PC-9 (cell line): ENCODE results near the gene VAV3. TPM values are rescaled to one million over a fixed set of nuclear protein-coding genes. Genes with fewer than 3 reads are reported as not detected.

ENCODE experiments used
- BruUV-seq: library from RNA; stranded (reverse); fragments of 400-500 nt; replicated peaks from 2 replicates; lab custom pipeline; 2021; lab: Mats Ljungman, UMichigan
- CTCF ChIA-PET: fragments of 300-600 bp; sonication (Branson Sonifier 250); formaldehyde crosslinking; loops from one replicate; lab custom pipeline; 2022; ENCODE audit warnings: antibody characterized with exemption; lab: Charles Lee
- POLR2A ChIA-PET: fragments of 300-600 bp; sonication (Branson Sonifier 250); formaldehyde crosslinking; loops from one replicate; lab custom pipeline; 2022; ENCODE audit warnings: antibody characterized with exemption; ENCODE audit not compliant: unreplicated experiment; lab: Charles Lee
- DNase-seq, 2 experiments: peaks; one replicate each; pipeline versions ENCODE4 v3.0.0 to v3.0.0-alpha.2; 2015 to 2022; ENCODE audit warnings: mixed read lengths in 1 of 2
- H2AFZ ChIP-seq: fragments of 200-600 bp; sonication (generic); 2 replicates; pipeline ENCODE4 v1.8.1; 2017; ENCODE audit warnings: antibody characterized with exemption
- H3F3A ChIP-seq: fragments of 200-600 bp; sonication (generic); 2 replicates; pipeline ENCODE4 v1.8.1; 2017; ENCODE audit warnings: antibody characterized with exemption, mild to moderate bottlenecking, low read depth; ENCODE audit not compliant: insufficient read depth
- H3K27ac ChIP-seq: fragments of 200-600 bp; sonication (generic); 2 replicates; pipeline ENCODE4 v1.6.1; 2016; ENCODE audit warnings: mixed run types
- H3K27me3 ChIP-seq: fragments of 200-600 bp; sonication (generic); 2 replicates; pipeline ENCODE4 v1.6.1; 2016; ENCODE audit warnings: low read depth, mixed run types; ENCODE audit not compliant: insufficient read depth
- H3K36me3 ChIP-seq: fragments of 200-600 bp; sonication (generic); 2 replicates; pipeline ENCODE4 v1.6.1; 2016; ENCODE audit warnings: low read depth, mixed run types
- H3K4me1 ChIP-seq: fragments of 200-600 bp; sonication (generic); replicated peaks from 2 replicates; pipeline ENCODE4 v1.6.1; 2016; ENCODE audit warnings: mixed run types; ENCODE audit not compliant: insufficient read depth
- H3K4me2 ChIP-seq: fragments of 200-600 bp; sonication (generic); 2 replicates; pipeline ENCODE4 v1.6.1; 2017; ENCODE audit warnings: mixed run types
- H3K4me3 ChIP-seq: fragments of 200-600 bp; sonication (generic); 2 replicates; pipeline ENCODE4 v1.6.1; 2016; ENCODE audit warnings: mixed run types
- H3K79me2 ChIP-seq: fragments of 200-600 bp; sonication (generic); 2 replicates; pipeline ENCODE4 v1.6.1; 2017; ENCODE audit warnings: low read depth, mixed run types
- H3K9me2 ChIP-seq: fragments of 200-600 bp; sonication (generic); 2 replicates; pipeline ENCODE4 v1.8.1; 2017; ENCODE audit warnings: mild to moderate bottlenecking; ENCODE audit not compliant: insufficient read depth
- H3K9me3 ChIP-seq: fragments of 200-600 bp; sonication (generic); 2 replicates; pipeline ENCODE4 v1.8.1; 2016; ENCODE audit warnings: low read depth; ENCODE audit not compliant: insufficient read depth
- H4K20me1 ChIP-seq: fragments of 200-600 bp; sonication (generic); 2 replicates; pipeline ENCODE4 v1.8.1; 2017; ENCODE audit not compliant: insufficient read depth
- CTCF ChIP-seq: fragments of 200-600 bp; sonication (generic); conservative IDR thresholded peaks from 2 replicates; pipeline ENCODE4 v1.6.1; 2017; ENCODE audit warnings: mixed run types, antibody characterized with exemption, mild to moderate bottlenecking, moderate library complexity
- EZH2 ChIP-seq: fragments of 200-600 bp; sonication (generic); IDR thresholded peaks from 2 replicates; pipeline ENCODE4 v1.8.0; 2017; ENCODE audit warnings: antibody characterized with exemption, low read depth
- intact Hi-C: fragments of 100-400 bp; cut with micrococcal nuclease; formaldehyde crosslinking; loops from one replicate; pipeline ENCODE4 v1.10.0; 2022; ENCODE audit not compliant: unreplicated experiment
- total RNA-seq: library from RNA; stranded (reverse); gene quantifications from 2 replicates; pipeline ENCODE4 v1.2.3, GENCODE V29; 2021

The VAV3 gene
- total RNA-seq, 1 experiment from 2014 or later = 1.7 TPM

GRCh38 chr1:107830075-107830474 lies 134.9 kb downstream of the VAV3 start:
- Histone ChIP-seq H3K79me2 (no peaks in the 10 kb centered on the region), H2AFZ (no peak overlapping the region), H3K4me2 (no peak overlapping the region), H3K4me1 (no peaks in the 10 kb centered on the region), H4K20me1 (no peaks in the 10 kb centered on the region), H3F3A (no peaks in the 10 kb centered on the region; the same call in 1 of the 2 replicates), H3K9me3 (no peaks in the 10 kb centered on the region), H3K27me3 (no peaks in the 10 kb centered on the region), H3K9me2 (no peaks in the 10 kb centered on the region), H3K4me3 (no peak overlapping the region), H3K36me3 (no peaks in the 10 kb centered on the region), H3K27ac (no peak overlapping the region)
- intact Hi-C loops = no loop called here
- TF ChIP-seq CTCF (no peak), EZH2 (no peak)
- BruUV-seq = no TSS peak
- DNase-seq = no peak
- ChIA-PET CTCF (no interaction called here), POLR2A (no interaction called here)

GRCh38 chr1:107829036-107829770 lies 135.8 kb downstream of the VAV3 start:
- no peak overlapping the region for H3K4me3 ChIP-seq
- H3K27me3 ChIP-seq = no peaks in the 10 kb centered on the region
- no peak for DNase-seq
- no peaks in the 10 kb centered on the region for H3K9me3 ChIP-seq
- H3K27ac ChIP-seq = no peak overlapping the region
- ChIA-PET POLR2A (no interaction called here), CTCF (no interaction called here)
- TF ChIP-seq EZH2 = no peak
- no peak for TF ChIP-seq CTCF
- intact Hi-C loops = no loop called here
- no peaks in the 10 kb centered on the region for H3K36me3 ChIP-seq
- no peaks in the 10 kb centered on the region for H4K20me1 ChIP-seq
- H3K9me2 ChIP-seq = no peaks in the 10 kb centered on the region
- H3K79me2 ChIP-seq = no peaks in the 10 kb centered on the region
- H2AFZ ChIP-seq = no peak overlapping the region
- no TSS peak for BruUV-seq
- H3K4me1 ChIP-seq = no peaks in the 10 kb centered on the region
- no peaks in the 10 kb centered on the region; the same call in 1 of the 2 replicates for H3F3A ChIP-seq
- H3K4me2 ChIP-seq = no peak overlapping the region

- intact Hi-C loops = no loop called here
- CTCF ChIA-PET = no interaction called here
Observed at GRCh38 chr1:107824946-107825345, 140.0 kb downstream of the VAV3 start.

More at GRCh38 chr1:107824946-107825345, 140.0 kb downstream of the VAV3 start:
- Histone ChIP-seq H3K36me3 (no peaks in the 10 kb centered on the region), H3K27ac (no peak overlapping the region), H3K79me2 (no peaks in the 10 kb centered on the region), H3K27me3 (no peaks in the 10 kb centered on the region), H3F3A (no peaks in the 10 kb centered on the region), H4K20me1 (no peaks in the 10 kb centered on the region), H2AFZ (no peak overlapping the region), H3K4me3 (no peak overlapping the region), H3K9me3 (0 out of 2 replicates have a peak, but pooled peaks cover 7% of the 10 kb centered on the region), H3K4me2 (no peak overlapping the region), H3K9me2 (no peaks in the 10 kb centered on the region), H3K4me1 (0 out of 2 replicates have a peak, but pooled peaks cover 3% of the 10 kb centered on the region)
- no peak for DNase-seq
- TF ChIP-seq CTCF (no peak), EZH2 (no peak)
- no TSS peak for BruUV-seq
- POLR2A ChIA-PET = no interaction called here
